ENCODE data around the gene ARG2. TPM values are rescaled to one million over a fixed set of nuclear protein-coding genes. Genes with fewer than 3 reads are reported as not detected.
"Not testable (repeated sequence)": the region's sequence is repeated elsewhere in the genome, so short reads cannot be mapped to it uniquely, and the experiment has no call there.

The ARG2 gene
- total RNA-seq, 4 donors from 2014 or later: 3.5 to 9.6 (median 5.4) TPM

GRCh38 chr14:67620217-67620785 lies 581 bp downstream of the ARG2 start:
- Histone ChIP-seq H3K4me3 (peak overlapping the region; percentile 67), H3K9me3 (no peaks in the 10 kb centered on the region), H3K36me3 (no peaks in the 10 kb centered on the region), H3K4me1 (peaks cover 34% of the 10 kb centered on the region), H3K27ac (peak overlapping the region; percentile 14), H3K27me3 (no peaks in the 10 kb centered on the region)
- 7% methylated on average over 19 of the region's 19 CpGs for WGBS
- DNase-seq (ENCODE audit: low spot score in 2 of 2): no peak
- TF ChIP-seq POLR2A (IDR thresholded peaks at IDR 0.05): no peak
- TF ChIP-seq EP300 (IDR thresholded peaks at IDR 0.05): no peak

GRCh38 chr14:67622675-67623074 lies 3.0 kb downstream of the ARG2 start:
- WGBS: 54% methylated on average over 4 of the region's 4 CpGs

GRCh38 chr14:67623114-67623513 lies 3.4 kb downstream of the ARG2 start:
- Histone ChIP-seq H3K36me3 (no peaks in the 10 kb centered on the region), H3K9me3 (no peaks in the 10 kb centered on the region), H3K27ac (peak overlapping the region; percentile 35), H3K4me1 (peaks cover 34% of the 10 kb centered on the region), H3K27me3 (no peaks in the 10 kb centered on the region), H3K4me3 (no peak overlapping the region)
- no peak for DNase-seq (ENCODE audit: low spot score in 2 of 2)
- 23% methylated on average over 2 of the region's 2 CpGs for WGBS
- TF ChIP-seq CTCF (IDR thresholded peaks at IDR 0.05): no peak
- no peak for TF ChIP-seq EP300 (IDR thresholded peaks at IDR 0.05)
- no peak for TF ChIP-seq POLR2A (IDR thresholded peaks at IDR 0.05)
- TF ChIP-seq POLR2AphosphoS5 (IDR thresholded peaks at IDR 0.05): no peak

More at GRCh38 chr14:67622675-67623074, 3.0 kb downstream of the ARG2 start:
- H3K36me3 ChIP-seq: no peaks in the 10 kb centered on the region
- no peaks in the 10 kb centered on the region for H3K27me3 ChIP-seq
- H3K4me1 ChIP-seq: peaks cover 34% of the 10 kb centered on the region
- no peaks in the 10 kb centered on the region for H3K9me3 ChIP-seq
- no peak overlapping the region for H3K4me3 ChIP-seq
- DNase-seq (ENCODE audit: low spot score in 2 of 2): no peak
- peak overlapping the region; percentile 35 for H3K27ac ChIP-seq
- TF ChIP-seq POLR2AphosphoS5 (IDR thresholded peaks at IDR 0.05) (no peak), EP300 (IDR thresholded peaks at IDR 0.05) (no peak), POLR2A (IDR thresholded peaks at IDR 0.05) (no peak), CTCF (IDR thresholded peaks at IDR 0.05) (no peak)

GRCh38 chr14:67626131-67626530 lies 6.4 kb downstream of the ARG2 start:
- H3K36me3 ChIP-seq; DNase-seq (ENCODE audit: low spot score in 2 of 2): not testable (repeated sequence)
- 83% methylated on average over 1 of the region's 1 CpG for WGBS

GRCh38 chr14:67627519-67627918 lies 7.8 kb downstream of the ARG2 start:
- Histone ChIP-seq H3K27me3 (no peaks in the 10 kb centered on the region), H3K4me1 (peaks cover 12% of the 10 kb centered on the region), H3K27ac (no peak overlapping the region), H3K9me3 (no peaks in the 10 kb centered on the region), H3K4me3 (no peak overlapping the region), H3K36me3 (no peaks in the 10 kb centered on the region)
- DNase-seq (ENCODE audit: low spot score in 2 of 2): no peak
- no peak for TF ChIP-seq EP300 (IDR thresholded peaks at IDR 0.05)
- TF ChIP-seq CTCF (IDR thresholded peaks at IDR 0.05): no peak

More at GRCh38 chr14:67626131-67626530, 6.4 kb downstream of the ARG2 start:
- H3K4me3 ChIP-seq, H3K27ac ChIP-seq, H3K27me3 ChIP-seq, H3K9me3 ChIP-seq: not testable (repeated sequence)
- peaks cover 14% of the 10 kb centered on the region for H3K4me1 ChIP-seq

- 97% methylated on average over 4 of the region's 4 CpGs for WGBS
- Histone ChIP-seq H3K9me3 (no peaks in the 10 kb centered on the region), H3K27me3 (no peaks in the 10 kb centered on the region), H3K27ac (no peak overlapping the region), H3K4me3 (no peak overlapping the region), H3K4me1 (no peaks in the 10 kb centered on the region), H3K36me3 (no peaks in the 10 kb centered on the region)
- no peak for TF ChIP-seq POLR2AphosphoS5 (IDR thresholded peaks at IDR 0.05)
- TF ChIP-seq POLR2A (IDR thresholded peaks at IDR 0.05): no peak
- no peak for TF ChIP-seq CTCF (IDR thresholded peaks at IDR 0.05)
- no peak for TF ChIP-seq EP300 (IDR thresholded peaks at IDR 0.05)
- DNase-seq (ENCODE audit: low spot score in 2 of 2): no peak
Observed at GRCh38 chr14:67630186-67630585, 10.5 kb downstream of the ARG2 start.

Measured in suprapubic skin (tissue), 4 donors.